HG03469 (cell line): Measurements from ENCODE around the gene DTX1.
"Not testable (repeated sequence)": the region's sequence is repeated elsewhere in the genome, so short reads cannot be mapped to it uniquely, and the experiment has no call there.

ENCODE experiments used
- ATAC-seq: cut with Tn5 transposase; IDR thresholded peaks from one replicate; pipeline ENCODE4 v1.9.1; 2021; ENCODE audit warnings: mild to moderate bottlenecking, moderate library complexity, moderate number of reproducible peaks; ENCODE audit not compliant: unreplicated experiment

DTX1 gene

DNA sequence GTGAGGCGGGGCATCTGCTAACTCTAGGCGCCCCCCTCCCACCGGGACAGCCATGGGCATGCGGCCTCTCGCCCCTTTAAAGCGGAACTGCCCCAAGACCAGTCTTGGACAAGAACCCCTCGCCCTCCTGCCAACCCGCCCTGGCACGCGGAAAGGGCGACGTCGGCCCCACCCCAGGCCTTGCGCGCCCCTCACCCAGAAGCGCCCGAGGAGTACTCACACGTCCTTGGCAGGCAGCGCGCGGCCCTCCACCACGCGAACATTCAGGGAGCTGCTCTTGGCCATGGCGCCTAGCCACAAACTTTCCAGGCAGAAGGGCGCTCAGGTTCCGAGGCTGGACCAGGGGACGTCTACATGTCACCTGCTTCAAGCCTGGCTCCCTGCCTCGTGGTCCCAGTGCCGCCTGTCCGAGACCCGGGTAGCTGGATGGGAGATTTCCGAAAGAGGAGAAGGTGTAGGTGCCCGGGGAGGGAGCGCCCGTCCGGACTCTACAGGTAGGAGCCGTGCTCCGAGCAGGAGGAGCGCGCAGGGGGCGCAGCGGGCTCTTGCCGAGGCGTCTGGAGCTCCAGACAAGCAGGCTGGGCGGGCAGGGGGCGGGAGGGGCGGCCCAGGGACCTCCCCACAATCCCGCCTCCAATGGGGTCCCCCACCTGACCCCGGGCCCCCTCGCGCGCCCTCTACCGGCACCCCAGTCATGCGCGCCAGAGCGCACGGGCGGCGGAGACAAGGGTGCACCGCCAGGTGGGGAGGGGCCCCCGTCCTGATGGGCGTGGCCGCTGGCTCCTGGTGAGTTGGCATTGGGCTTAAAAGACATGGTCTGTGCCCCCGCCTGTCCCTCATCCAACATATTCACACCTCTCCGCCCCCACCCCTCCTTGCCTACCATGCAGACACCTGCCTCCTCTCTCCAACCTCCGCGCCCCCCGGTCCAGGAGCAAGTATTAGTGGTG, 78.9 kb downstream of the DTX1 start, which contains the start of gene RASAL1:
RASAL1 (minus strand) TSS at position 584 of the 950 bp plus-strand sequence; CDS start at position 285, 299 bp downstream.
- ATAC-seq = no peak

DNA sequence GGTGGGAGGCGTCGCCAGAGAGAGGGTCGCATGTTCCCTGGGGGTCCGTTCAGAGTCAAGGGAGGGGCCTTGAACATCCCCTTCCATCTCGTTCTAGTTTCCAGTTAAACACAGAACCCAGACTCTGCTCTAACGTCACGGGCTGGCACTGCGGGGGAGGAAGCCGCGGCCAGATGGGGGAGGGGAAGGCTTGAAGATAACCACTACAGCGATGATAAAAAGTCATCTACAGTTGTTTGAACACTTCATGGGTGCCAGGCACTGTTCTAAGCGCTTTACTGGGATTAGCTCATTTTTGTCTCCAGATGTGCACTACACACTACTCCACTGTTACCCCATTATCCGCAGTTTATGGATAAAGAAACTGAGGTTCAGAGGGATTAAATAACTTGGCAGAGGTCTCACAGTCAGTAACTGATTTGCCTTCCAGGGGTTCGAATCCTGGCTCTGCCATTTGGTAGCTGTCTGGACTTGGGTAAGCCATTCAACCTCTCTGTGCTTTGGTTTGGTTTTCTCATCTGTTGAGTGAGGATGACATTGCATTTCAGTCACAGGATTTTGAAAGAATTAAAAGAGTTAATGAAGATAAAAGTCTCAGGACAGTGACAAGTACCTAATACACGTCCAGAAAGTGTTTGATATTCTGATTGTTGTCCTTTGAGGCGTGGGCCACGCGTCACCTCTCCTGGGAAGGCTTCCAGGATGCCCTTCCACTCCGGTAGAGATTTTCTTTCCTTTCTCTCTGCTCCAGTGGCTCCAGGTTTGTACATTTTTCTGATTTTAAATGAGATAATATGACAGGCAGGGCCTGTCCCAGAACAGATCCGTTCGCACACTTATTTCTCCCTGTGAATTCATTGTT, 79.8 kb downstream of the DTX1 start:
- ATAC-seq = no peak

DNA sequence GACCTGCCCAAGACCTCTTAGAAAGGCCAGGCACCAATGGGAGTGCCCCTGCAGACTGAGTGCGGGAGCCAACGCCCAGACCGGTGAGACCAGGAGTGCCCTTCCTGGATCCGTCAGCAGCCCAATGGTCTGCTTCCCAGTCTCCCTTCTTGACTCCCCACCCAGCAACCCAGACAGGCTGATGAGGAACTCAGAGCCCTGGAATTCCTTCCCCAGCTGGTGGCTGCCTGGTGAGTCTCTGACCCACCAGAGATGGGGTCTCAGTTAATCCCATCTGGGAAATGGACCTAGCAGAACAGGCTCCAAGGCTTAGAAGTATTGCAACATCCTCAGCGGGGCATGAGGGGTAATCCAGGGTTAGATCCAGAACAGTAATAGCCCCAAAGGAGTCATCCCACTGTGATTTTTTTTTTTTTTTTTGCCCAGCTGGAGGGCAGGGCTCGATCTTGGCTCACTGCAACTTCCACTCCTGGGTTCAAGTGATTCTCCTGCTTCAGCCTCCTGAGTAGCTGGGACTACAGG, 80.5 kb downstream of the DTX1 start:
- ATAC-seq = no peak

DNA sequence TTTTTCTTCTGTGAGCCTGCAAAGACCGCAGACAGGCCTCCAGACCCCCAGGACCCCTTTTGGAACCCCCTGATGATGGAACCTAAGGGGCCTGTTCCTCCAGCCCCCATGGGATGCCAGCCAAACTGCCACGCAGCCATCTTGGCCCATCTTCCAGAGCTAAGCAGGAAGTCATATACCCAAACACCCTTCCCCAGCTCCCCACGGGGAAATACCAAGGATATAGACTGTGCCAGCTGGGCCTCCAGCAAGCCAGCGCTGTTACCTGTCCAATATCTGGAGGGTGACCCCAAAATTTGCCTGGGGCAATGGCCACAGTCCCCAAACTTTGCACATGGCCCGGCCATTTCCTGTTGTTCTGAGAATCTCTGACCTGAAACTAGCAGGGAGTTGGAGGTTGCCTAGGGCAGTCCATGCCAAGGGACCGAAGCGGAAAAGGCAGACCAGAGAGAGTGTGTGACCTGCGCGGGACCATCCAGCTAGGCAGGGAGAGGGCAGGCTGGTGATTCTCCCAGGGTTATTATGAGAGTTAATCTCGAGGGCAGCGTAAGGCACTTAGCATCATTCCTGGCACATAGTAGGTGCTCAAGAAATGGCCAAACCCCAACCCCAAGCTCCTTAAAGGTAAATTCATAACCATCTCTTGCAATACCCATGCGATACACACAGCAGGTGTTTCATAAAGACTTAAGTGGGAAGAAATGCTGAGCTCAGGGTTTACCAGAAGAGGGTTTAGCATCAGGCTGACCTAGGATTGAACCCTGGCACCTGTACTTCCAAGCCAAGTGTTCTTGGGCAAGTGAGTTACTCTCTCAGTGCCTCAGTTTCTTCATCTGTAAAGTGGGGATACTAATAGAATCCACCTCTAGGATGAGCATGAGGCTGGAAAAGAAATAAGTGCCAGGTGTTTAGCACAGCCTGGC, 81.6 kb downstream of the DTX1 start:
- no peak for ATAC-seq

DNA sequence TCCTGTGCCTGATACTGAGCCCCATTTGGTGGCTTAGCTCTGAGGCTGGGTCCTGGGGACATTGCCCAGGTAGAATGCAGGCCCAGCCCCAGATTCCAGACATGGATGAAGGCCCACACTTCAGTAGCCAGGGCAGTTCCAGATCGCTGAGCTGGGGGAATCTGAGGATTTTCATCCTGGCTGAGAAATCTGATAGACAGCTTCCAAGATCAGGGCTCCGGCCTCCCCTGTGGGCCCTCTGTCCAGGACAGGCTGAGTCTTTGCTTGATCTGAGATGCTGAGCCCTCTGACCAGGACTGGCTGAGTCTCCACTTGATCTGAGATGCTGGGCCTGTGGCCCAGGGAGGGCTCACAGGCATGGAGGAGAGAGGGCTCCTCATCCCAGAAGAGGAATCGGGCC, 82.3 kb downstream of the DTX1 start:
- no peak for ATAC-seq

DNA sequence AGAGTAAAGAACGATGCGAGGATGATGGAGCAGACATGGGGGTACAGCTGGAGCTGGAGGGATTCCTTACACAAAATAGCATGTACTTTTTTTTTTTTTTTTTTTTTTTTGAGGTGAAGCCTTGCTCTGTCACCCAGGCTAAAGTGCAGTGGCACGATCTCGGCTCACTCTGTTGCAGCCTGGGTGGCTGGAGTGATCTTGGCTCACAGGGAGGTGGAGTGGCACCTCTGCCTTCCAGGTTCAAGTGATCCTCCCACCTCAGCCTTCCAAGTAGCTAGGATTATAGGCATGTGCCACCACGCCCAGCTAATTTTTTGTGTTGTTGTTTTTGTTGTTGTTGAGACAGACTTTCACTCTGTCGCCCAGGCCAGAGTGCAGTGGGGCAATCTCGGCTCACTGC, 84.2 kb downstream of the DTX1 start:
- ATAC-seq = no peak

DNA sequence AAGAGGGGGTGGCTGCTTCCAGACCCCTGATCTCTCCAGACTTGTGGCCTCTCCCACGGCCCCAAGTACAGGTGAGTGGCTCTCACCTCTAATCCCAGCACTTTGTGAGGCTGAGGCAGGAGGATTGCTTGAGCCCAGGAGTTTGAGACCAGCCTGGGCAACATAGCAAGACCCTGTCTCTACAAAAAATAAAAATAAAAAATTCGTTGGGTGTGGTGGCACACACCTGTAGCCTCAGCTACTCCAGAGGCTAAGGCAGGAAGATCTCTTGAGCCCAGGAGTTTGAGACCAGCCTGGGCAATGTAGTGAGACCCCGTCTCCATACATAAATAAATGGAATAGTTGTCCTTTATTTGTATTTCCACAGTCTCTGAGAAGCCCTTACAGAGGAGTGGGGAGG, 85.2 kb downstream of the DTX1 start:
- not testable (repeated sequence) for ATAC-seq

DNA sequence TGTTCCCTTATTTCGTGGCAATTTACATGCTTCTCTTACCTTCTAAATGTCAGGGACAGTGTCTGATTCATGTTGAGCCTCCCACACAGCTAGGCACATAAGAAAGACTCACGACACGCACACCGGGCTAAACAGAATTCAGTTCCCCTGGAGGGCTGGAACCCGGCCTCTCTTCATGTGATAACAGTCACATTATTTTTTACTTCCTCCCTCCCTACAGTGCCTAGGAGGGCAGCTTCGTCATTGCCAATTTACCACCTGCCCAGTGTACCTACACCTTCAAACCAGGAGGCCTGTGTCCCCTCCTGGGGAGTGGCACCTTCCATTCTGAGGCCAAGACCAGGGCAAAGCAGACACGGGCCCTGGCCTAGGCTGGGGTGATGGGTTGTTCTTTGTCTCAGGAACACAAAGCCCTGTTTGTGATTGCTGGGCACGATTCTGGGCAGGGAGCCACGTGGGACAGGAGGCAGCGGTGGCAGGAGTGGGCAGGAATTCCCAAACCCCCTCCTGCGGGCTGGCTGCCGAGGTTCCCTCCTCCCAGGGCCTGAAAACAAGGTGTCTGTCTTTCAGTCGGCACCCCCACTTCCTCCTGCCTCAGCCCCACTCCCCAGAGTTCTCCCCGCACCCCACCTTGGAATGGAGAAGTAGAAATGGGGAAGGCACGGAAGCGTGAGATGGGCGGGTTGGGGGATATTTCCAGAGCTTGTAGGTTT, 85.8 kb downstream of the DTX1 start:
- ATAC-seq = no peak

DNA sequence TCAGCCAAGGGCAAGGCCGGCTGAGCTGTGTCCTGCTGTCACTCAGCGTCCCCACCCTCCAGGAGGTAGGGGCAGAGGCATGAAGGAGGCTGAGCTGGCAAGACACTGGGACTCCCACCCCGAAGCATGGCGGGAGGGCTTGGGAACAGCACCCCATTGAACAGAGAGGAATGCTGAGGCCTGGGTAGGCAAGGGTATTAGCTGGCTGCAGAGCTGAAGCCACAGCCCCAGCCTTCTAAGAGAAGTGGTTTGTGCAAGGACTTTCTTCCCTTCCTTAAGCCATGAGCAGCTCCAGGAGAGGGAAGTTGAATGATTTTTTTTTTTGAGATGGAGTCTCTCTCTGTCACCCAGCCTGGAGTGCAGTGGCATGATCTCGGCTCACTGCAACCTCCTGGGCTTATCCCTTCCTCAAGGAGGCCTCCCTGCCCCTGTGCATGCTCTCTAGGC, 86.4 kb downstream of the DTX1 start:
- ATAC-seq = no peak

DNA sequence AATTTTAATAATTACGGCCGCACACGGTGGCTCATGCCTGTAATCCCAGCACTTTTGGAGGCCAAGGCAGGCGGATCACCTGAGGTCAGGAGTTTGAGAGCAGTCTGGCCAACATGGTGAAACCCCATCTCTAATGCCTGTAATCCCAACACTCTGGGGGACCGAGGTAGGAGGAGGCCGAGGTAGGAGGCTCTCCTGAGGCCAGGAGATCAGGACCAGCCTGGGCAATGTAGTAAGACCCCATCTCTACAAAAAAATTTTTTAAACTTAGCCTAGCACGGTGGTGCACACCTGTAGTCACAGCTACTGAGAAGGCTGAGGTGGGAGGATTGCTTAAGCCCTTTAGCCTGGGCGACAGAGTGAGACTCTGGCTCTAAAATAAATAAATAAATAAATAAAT, 87.4 kb downstream of the DTX1 start:
- ATAC-seq = no peak

DNA sequence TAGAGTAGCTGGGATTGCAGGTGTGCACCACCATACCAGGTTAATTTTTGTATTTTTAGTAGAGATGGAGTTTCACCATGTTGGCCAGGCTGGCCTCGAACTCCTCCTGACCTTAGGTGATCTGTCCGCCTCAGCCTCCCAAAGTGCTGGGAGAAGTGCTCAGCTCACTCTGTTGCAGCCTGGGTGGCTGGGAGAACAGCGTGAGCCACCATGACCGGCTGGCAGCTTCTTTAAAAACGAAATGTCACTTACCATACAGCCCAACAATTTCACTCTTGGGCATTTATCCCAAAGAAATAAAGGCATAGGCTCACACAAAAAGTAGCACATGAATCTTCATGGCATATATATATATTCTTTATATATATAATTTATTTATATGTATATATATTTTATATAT, 88.3 kb downstream of the DTX1 start:
- no peak for ATAC-seq

DNA sequence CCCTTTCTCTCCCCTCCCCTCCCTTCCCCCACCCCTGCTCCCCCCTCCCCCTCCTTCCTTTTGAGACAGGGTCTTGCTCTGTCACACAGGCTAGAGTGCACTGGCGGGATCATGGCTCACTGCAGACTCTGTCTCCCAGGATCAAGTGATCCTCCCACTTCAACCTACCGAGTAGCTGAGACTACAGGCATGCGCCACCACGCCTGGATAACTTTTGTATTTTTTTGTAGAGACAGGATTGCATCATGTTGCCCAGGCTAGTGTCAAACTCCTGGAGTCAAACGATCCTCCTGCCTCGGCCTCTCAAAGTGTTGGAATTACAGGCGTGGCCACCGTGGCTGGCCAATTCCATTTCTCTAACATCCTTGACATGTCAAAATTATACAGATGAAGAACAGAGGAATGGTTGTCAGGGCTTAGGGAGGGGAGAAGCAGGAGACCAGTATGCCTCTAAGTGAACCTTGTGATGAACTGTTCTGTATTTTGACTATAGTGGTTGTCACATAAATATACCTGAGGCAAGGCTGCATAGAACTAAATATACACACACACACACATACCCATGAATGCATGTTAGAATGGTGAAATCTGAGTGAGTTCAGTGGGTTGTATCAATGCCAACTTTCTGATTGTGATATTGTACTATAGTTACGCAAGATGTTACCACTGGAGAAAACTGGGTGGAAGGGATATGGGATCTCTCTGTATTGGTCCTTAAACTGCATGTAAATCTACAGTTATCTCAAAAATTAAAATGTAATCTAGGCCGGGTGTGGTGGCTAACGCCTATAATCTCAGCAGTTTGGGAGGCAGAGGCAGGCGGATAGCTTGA, 89.4 kb downstream of the DTX1 start:
- ATAC-seq = no peak

DNA sequence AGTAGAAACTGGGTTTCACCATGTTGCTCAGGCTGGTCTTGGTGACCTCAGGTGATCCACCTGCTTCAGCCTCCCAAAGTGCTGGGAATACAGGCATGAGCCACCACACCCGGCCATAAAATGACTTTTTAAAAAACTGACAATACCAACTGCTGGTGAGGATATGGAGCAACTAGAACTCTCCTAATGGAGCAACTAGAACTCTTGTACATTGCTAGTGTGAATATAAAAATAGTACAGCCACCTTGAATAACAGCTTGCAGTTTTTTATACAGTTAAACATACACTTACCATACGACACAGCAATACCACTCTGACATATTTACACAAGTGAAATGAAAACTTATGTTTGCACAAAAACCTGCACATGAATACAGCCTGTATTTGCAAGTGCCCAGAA, 90.5 kb downstream of the DTX1 start:
- no peak for ATAC-seq
